VCaP (cell line): ENCODE results near the gene IL21R.

Source experiments
- H3K27ac ChIP-seq: fragments of 450-650 bp; 2 replicates; pipeline ENCODE4 v1.5.1; 2017
- TF ChIP-seq, protein P1 (sequence below): fragments of 450-650 bp; conservative IDR thresholded peaks from 2 replicates; pipeline ENCODE4 v1.5.1; 2017; ENCODE audit warnings: mild to moderate bottlenecking, moderate library complexity

The IL21R gene

DNA sequence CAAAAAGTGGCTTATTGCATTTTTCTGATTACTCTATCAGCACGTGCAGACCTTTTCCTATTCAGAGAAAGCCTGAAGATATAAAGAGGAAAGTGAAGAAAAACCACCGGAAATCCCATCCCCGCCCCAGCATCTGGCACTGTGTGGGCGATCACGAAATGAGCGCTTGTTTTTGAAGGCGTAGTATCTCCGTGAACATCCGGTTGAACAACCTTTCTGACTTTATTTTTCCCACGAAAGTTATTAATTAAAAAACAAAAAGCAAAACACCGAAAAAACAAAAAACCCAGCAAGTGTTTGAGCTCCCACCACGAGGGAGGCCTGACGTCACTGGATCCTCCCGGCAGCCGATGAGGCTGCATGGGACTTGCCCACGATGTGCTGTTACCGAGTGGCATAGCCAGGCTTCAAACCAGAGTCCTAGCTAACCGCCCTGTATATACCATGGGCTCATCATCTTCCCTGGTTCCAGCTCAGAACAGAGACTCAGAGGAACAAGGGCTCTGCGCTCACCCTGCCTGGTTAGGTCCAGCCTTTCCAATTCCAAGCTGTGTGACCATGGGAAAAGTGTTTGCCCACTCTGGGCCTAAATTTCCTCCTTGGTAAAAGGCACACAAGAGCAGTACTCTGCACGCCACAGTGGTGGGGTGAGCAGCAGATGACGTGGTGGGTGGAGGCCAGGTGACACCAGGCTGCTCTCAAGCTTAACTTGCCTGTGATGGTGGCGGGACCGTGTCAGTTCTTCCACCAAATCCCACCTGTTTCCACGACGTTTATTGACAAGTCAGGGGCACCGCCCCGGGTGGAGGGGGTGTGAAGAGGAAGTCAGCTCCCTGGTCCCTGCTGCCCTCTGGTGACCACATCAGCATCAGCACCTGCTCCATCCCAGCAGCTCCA lies 34.3 kb upstream of the IL21R start:
- TF ChIP-seq, protein P1, sequence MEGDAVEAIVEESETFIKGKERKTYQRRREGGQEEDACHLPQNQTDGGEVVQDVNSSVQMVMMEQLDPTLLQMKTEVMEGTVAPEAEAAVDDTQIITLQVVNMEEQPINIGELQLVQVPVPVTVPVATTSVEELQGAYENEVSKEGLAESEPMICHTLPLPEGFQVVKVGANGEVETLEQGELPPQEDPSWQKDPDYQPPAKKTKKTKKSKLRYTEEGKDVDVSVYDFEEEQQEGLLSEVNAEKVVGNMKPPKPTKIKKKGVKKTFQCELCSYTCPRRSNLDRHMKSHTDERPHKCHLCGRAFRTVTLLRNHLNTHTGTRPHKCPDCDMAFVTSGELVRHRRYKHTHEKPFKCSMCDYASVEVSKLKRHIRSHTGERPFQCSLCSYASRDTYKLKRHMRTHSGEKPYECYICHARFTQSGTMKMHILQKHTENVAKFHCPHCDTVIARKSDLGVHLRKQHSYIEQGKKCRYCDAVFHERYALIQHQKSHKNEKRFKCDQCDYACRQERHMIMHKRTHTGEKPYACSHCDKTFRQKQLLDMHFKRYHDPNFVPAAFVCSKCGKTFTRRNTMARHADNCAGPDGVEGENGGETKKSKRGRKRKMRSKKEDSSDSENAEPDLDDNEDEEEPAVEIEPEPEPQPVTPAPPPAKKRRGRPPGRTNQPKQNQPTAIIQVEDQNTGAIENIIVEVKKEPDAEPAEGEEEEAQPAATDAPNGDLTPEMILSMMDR, result peak; percentile 81
- H3K27ac ChIP-seq, result no peak overlapping the region

DNA sequence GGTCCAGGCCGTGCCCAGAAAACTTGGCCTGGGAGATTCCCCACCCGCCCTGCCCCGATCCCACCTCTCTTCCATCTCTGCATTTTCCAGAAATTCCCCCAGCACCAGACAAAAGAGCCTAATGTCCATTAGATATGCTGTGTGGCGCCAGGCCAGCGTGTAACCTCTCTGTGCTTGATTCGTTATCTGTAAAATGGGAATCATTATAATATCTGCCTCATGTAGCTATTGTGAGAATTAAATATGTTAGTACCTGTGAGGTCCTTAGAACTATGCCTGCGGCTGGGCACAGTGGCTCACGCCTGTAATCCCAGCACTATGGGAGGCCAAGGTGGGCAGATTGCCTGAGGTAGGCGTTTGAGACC lies 33.6 kb upstream of the IL21R start:
- TF ChIP-seq, protein P1, result peak; percentile 59

DNA sequence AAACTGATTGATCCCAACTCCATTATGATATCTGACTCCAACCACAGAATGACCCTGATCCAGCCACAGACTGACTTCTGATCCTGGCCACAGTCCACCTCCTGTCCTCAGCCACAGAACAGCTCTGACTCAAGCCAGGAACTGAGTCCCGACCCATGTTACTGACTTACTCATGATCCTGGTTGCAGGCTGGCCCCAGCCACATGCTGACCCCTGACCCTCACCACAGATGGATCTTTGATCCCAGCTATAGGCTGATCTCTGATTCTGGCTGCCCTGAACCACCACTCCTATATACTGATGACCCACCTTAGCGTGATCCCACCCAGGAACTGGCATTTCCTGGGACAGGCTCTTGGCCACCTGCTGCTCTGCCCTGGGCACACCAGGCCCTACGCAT lies 32.2 kb upstream of the IL21R start:
- TF ChIP-seq, protein P1, result no peak
- no peak overlapping the region for H3K27ac ChIP-seq

More for the DNA sequence above, 33.6 kb upstream of the IL21R start:
- H3K27ac ChIP-seq, result no peak overlapping the region

DNA sequence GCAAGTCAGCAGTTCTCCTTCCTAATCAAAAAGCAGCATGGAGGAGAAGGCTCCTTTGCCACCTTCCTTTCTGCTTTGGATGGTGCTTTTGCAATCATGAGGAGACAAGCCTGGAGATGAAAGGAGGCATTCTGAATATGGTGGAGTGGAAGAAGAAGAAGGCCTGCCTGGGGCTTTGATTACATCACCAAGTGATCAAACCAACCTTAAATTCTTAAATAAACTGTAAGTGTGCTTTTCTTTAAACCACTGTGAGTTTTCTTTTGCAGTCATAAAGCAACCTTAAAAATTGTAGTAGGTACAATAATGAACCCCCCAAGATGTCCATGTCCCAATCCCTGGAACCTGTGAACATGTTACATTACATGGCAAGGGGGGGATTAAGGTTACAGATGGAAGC lies 31.7 kb upstream of the IL21R start:
- TF ChIP-seq, protein P1, result no peak
- no peak overlapping the region for H3K27ac ChIP-seq

DNA sequence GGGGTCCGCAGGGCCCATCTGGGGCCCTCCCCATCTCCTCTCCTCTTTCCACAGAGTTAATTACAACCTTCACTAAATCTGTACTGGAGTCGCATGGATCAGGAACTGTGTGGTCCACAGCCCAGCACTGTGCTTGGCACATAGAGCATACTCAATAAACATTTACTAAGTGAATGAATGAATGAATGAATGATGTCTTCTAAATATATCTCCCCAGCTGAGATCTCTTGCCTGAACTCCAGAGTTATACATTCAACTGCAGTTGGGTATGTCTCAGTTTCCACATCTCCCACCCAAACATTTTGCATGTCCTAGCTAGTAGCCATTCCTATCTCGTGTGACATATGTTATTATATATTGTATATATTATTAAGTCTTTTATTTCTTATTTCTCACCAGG lies 28.7 kb upstream of the IL21R start:
- TF ChIP-seq, protein P1, result no peak
- no peak overlapping the region for H3K27ac ChIP-seq

DNA sequence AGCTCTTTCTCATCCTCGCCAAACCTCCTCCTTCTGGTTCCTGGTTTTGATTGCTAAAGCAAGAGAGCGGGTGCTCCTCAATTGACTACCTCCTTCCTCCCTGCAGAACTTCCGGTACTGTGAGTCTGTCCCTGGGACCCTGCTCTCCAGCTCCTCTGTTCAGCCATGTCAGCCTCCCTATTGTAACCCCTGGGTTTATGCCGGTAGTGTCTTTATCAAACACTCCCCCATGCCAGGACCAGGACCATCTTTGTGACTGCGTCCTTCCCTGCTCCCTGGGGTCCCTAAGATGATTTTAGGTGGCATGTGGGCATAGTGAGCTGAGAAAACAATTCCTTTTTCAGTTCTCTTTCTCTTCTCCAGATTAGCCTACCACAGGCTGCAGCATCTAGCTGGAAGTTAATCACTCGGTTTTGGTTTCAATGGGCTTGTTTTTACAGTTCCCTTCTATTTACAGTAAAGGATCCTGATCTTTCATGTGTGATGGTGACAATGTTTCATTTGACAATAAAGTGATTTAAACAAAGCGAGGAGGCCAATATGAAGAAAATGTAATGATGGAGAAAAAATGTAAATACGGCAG lies 27.7 kb upstream of the IL21R start:
- TF ChIP-seq, protein P1, result no peak
- no peak overlapping the region for H3K27ac ChIP-seq

DNA sequence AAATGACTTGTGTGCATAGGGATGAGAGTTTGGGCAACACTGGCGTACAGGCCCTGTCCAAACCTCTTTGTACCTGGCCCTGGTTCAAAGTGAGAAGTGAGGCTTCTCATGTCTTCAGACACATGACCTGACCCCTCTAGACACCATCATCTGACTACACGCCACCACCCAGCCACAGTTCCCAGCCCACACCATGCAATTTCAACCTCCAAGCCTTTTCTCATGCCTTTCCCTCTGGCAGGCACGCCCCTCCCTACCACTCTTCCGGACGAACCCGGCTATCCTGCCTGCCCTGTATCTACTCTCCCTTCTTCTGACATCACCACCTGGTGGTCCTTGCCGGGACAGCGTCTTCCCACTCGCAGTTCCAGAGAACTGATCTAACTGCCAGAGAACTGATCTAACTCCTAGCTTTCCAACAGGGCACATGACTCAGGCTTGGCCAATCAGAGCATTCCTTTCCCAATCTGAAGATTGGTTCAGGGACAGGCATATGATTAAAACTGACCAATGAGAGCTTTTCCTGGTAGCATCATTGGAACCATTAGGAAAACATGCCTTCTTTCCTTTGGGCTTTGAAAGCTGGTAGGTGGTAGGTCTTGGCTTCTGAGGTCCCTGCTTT lies 27.1 kb upstream of the IL21R start:
- no peak overlapping the region for H3K27ac ChIP-seq

More for the DNA sequence above, 27.1 kb upstream of the IL21R start:
- TF ChIP-seq, protein P1, result no peak
